Smooth muscle cell (in vitro differentiated cells): ENCODE measurements around the gene PACSIN2. TPM values are rescaled to one million over a fixed set of nuclear protein-coding genes. Genes with fewer than 3 reads are reported as not detected.

ENCODE experiments used
- DNase-seq: peaks from one replicate; lab custom pipeline; 2025; ENCODE audit not compliant: unreplicated experiment; lab: John Stamatoyannopoulos, UW
- H2AFZ ChIP-seq: fragments of 200-600 bp; sonication (generic); 2 replicates; pipeline ENCODE4 v1.6.0; 2016; ENCODE audit warnings: antibody characterized with exemption, low read depth, mild to moderate bottlenecking
- H3F3A ChIP-seq: fragments of 200-600 bp; sonication (generic); 2 replicates; pipeline ENCODE4 v1.6.0; 2017; ENCODE audit warnings: antibody characterized with exemption, low read depth
- H3K27ac ChIP-seq: fragments of 200-600 bp; sonication (generic); 2 replicates; pipeline ENCODE4 v1.5.1; 2016; ENCODE audit warnings: low read depth, mild to moderate bottlenecking
- H3K27me3 ChIP-seq: fragments of 200-600 bp; sonication (generic); 2 replicates; pipeline ENCODE4 v1.6.1; 2016; ENCODE audit warnings: low read depth, mild to moderate bottlenecking
- H3K36me3 ChIP-seq: fragments of 200-600 bp; sonication (generic); 2 replicates; pipeline ENCODE4 v1.5.1; 2016; ENCODE audit warnings: low read depth
- H3K4me1 ChIP-seq: fragments of 200-600 bp; sonication (generic); 2 replicates; pipeline ENCODE4 v1.5.1; 2016; ENCODE audit warnings: low read depth
- H3K4me2 ChIP-seq: fragments of 200-600 bp; sonication (generic); 2 replicates; pipeline ENCODE4 v1.6.0; 2016; ENCODE audit warnings: mild to moderate bottlenecking
- H3K4me3 ChIP-seq: fragments of 200-600 bp; sonication (generic); 2 replicates; pipeline ENCODE4 v1.5.1; 2016; ENCODE audit warnings: mild to moderate bottlenecking
- H3K79me2 ChIP-seq: fragments of 200-600 bp; sonication (generic); 2 replicates; pipeline ENCODE4 v1.6.0; 2016; ENCODE audit warnings: low read depth, mild to moderate bottlenecking
- H3K9ac ChIP-seq: fragments of 200-600 bp; sonication (generic); 2 replicates; pipeline ENCODE4 v1.6.0; 2016; ENCODE audit warnings: low read depth
- H3K9me3 ChIP-seq: fragments of 200-600 bp; sonication (generic); replicated peaks from 2 replicates; pipeline ENCODE4 v1.5.1; 2016; ENCODE audit warnings: low read depth
- H4K20me1 ChIP-seq: fragments of 200-600 bp; sonication (generic); 2 replicates; pipeline ENCODE4 v1.6.0; 2016; ENCODE audit warnings: low read depth
- CTCF ChIP-seq: fragments of 200-600 bp; sonication (generic); IDR thresholded peaks from 2 replicates; pipeline ENCODE4 v1.5.1; 2017; ENCODE audit warnings: borderline replicate concordance, mild to moderate bottlenecking, antibody characterized with exemption; ENCODE audit not compliant: insufficient read depth, poor library complexity, severe bottlenecking
- WGBS: methylation state at CpG from one replicate; pipeline ENCODE4 v1.1.7; 2016; ENCODE audit warnings: low lambda C conversion rate; 5-methylcytosine and 5-hydroxymethylcytosine counted together
- polyA plus RNA-seq: library from polyadenylated mRNA; unstranded; fragments of >200 nt; fragmentation: Nextera tagmentation; extraction: Ambion mirVana; gene quantifications from 2 replicates; pipeline ENCODE4 v1.2.1, GENCODE V29; 2016
- total RNA-seq: library from RNA; depleted of rRNA; stranded (reverse); fragments of >200 nt; gene quantifications from 2 replicates; pipeline ENCODE4 v1.2.3, GENCODE V29; 2014

PACSIN2 gene
- total and polyA plus RNA-seq, 2 experiments from 2014 or later = 34.7 to 41.1 TPM

GRCh38 chr22:42979606-42980005 is 35.3 kb downstream of the PACSIN2 start:
- no peak for TF ChIP-seq CTCF
- no peaks in the 10 kb centered on the region for H3K9me3 ChIP-seq
- 68% methylated on average over 4 of the region's 4 CpGs for WGBS

GRCh38 chr22:42978453-42979103 is 36.4 kb downstream of the PACSIN2 start:
- Histone ChIP-seq H3K4me2 (peak overlapping the region; percentile 55), H3K9me3 (no peaks in the 10 kb centered on the region), H3K4me3 (no peak overlapping the region), H4K20me1 (peaks cover 69% of the 10 kb centered on the region), H3K36me3 (no peaks in the 10 kb centered on the region), H3K27ac (peak overlapping the region; percentile 76), H3K4me1 (peaks cover 13% of the 10 kb centered on the region), H3F3A (peaks cover 7% of the 10 kb centered on the region), H3K27me3 (no peaks in the 10 kb centered on the region), H3K79me2 (peaks cover 63% of the 10 kb centered on the region), H2AFZ (no peak overlapping the region), H3K9ac (peak overlapping the region; percentile 15)
- 15% methylated on average over 5 of the region's 5 CpGs for WGBS
- TF ChIP-seq CTCF = no peak
- DNase-seq = no peak

More at GRCh38 chr22:42979606-42980005, 35.3 kb downstream of the PACSIN2 start:
- Histone ChIP-seq H2AFZ (no peak overlapping the region), H3F3A (peaks cover 7% of the 10 kb centered on the region), H3K27ac (no peak overlapping the region), H3K36me3 (no peaks in the 10 kb centered on the region), H4K20me1 (peaks cover 69% of the 10 kb centered on the region), H3K4me1 (peaks cover 13% of the 10 kb centered on the region), H3K4me2 (no peak overlapping the region), H3K9ac (no peak overlapping the region), H3K79me2 (peaks cover 63% of the 10 kb centered on the region), H3K4me3 (no peak overlapping the region), H3K27me3 (no peaks in the 10 kb centered on the region)
- DNase-seq = no peak

- Histone ChIP-seq H3K9me3 (no peaks in the 10 kb centered on the region), H3K9ac (peak overlapping the region; percentile 15), H3K27me3 (no peaks in the 10 kb centered on the region), H3K79me2 (peaks cover 64% of the 10 kb centered on the region), H3K4me1 (peaks cover 13% of the 10 kb centered on the region), H3K4me2 (no peak overlapping the region), H3F3A (peaks cover 7% of the 10 kb centered on the region), H3K27ac (peak overlapping the region; percentile 76), H2AFZ (no peak overlapping the region), H3K36me3 (no peaks in the 10 kb centered on the region), H4K20me1 (peaks cover 76% of the 10 kb centered on the region), H3K4me3 (no peak overlapping the region)
- WGBS = 93% methylated on average over 6 of the region's 6 CpGs
- DNase-seq = no peak
- no peak for TF ChIP-seq CTCF
Observed at GRCh38 chr22:42977569-42977968, 37.4 kb downstream of the PACSIN2 start.
